ACC112 (cell line): Measurements from ENCODE around the gene TXNL4A.

ENCODE experiments used
- H2AFZ ChIP-seq: fragments of 200-600 bp; sonication (generic); one replicate; pipeline ENCODE4 v1.6.0; 2017; ENCODE audit warnings: antibody characterized with exemption, low read length; ENCODE audit not compliant: unreplicated experiment
- H3K27ac ChIP-seq: fragments of 200-600 bp; sonication (generic); 2 replicates; pipeline ENCODE4 v1.5.1; 2014; ENCODE audit warnings: low read depth, mild to moderate bottlenecking, antibody characterized with exemption, low read length, moderate library complexity
- H3K27me3 ChIP-seq: fragments of 200-600 bp; sonication (generic); 2 replicates; pipeline ENCODE4 v1.6.1; 2014; ENCODE audit warnings: mild to moderate bottlenecking, antibody characterized with exemption, low read length, moderate library complexity, mixed read lengths; ENCODE audit not compliant: insufficient read depth
- H3K36me3 ChIP-seq: fragments of 200-600 bp; sonication (generic); 2 replicates; pipeline ENCODE4 v1.6.1; 2016; ENCODE audit warnings: mild to moderate bottlenecking, antibody characterized with exemption, low read length, moderate library complexity, mixed read lengths; ENCODE audit not compliant: insufficient read depth
- H3K4me1 ChIP-seq: fragments of 200-600 bp; sonication (generic); one replicate; pipeline ENCODE4 v1.6.1; 2016; ENCODE audit warnings: low read length, mixed read lengths; ENCODE audit not compliant: insufficient read depth, unreplicated experiment, control insufficient read depth
- H3K4me3 ChIP-seq: fragments of 200-600 bp; sonication (generic); 2 replicates; pipeline ENCODE4 v1.5.1; 2014; ENCODE audit warnings: mild to moderate bottlenecking, low read depth, low read length
- H3K79me2 ChIP-seq: fragments of 200-600 bp; sonication (generic); one replicate; pipeline ENCODE4 v1.6.0; 2016; ENCODE audit warnings: low read length; ENCODE audit not compliant: control insufficient read depth, unreplicated experiment, insufficient read depth

The TXNL4A gene

GRCh38 chr18:79975985-79976680 lies 12.2 kb downstream of the TXNL4A start:
- Histone ChIP-seq H3K4me1 (no peaks in the 10 kb centered on the region), H3K27me3 (no peaks in the 10 kb centered on the region), H2AFZ (no peak overlapping the region), H3K4me3 (no peak overlapping the region), H3K36me3 (peaks cover 20% of the 10 kb centered on the region), H3K79me2 (peaks cover 73% of the 10 kb centered on the region), H3K27ac (no peak overlapping the region)

GRCh38 chr18:79975043-79975442 lies 13.3 kb downstream of the TXNL4A start:
- Histone ChIP-seq H2AFZ (no peak overlapping the region), H3K36me3 (peaks cover 23% of the 10 kb centered on the region), H3K27me3 (no peaks in the 10 kb centered on the region), H3K27ac (no peak overlapping the region), H3K4me1 (no peaks in the 10 kb centered on the region), H3K4me3 (no peak overlapping the region), H3K79me2 (peaks cover 62% of the 10 kb centered on the region)

- H3K4me1 ChIP-seq = no peaks in the 10 kb centered on the region
- H3K4me3 ChIP-seq = no peak overlapping the region
- no peak overlapping the region for H2AFZ ChIP-seq
- H3K27me3 ChIP-seq = no peaks in the 10 kb centered on the region
- H3K27ac ChIP-seq = no peak overlapping the region
- peaks cover 20% of the 10 kb centered on the region for H3K36me3 ChIP-seq
- peaks cover 53% of the 10 kb centered on the region for H3K79me2 ChIP-seq
These were observed 14.2 kb downstream of the TXNL4A start for GRCh38 chr18:79974025-79974654.

- Histone ChIP-seq H3K36me3 (peaks cover 19% of the 10 kb centered on the region), H3K4me3 (no peak overlapping the region), H3K4me1 (no peaks in the 10 kb centered on the region), H2AFZ (no peak overlapping the region), H3K27me3 (no peaks in the 10 kb centered on the region), H3K27ac (no peak overlapping the region), H3K79me2 (peaks cover 48% of the 10 kb centered on the region)
These were observed 14.8 kb downstream of the TXNL4A start for GRCh38 chr18:79973517-79973916.

GRCh38 chr18:79972720-79973119 lies 15.6 kb downstream of the TXNL4A start:
- no peaks in the 10 kb centered on the region for H3K4me1 ChIP-seq
- H3K79me2 ChIP-seq = peaks cover 40% of the 10 kb centered on the region
- H3K36me3 ChIP-seq = peaks cover 19% of the 10 kb centered on the region
- H3K4me3 ChIP-seq = no peak overlapping the region
- no peak overlapping the region for H3K27ac ChIP-seq
- H2AFZ ChIP-seq = no peak overlapping the region
- no peaks in the 10 kb centered on the region for H3K27me3 ChIP-seq

- no peak overlapping the region for H3K27ac ChIP-seq
- no peaks in the 10 kb centered on the region for H3K4me1 ChIP-seq
- H3K4me3 ChIP-seq = no peak overlapping the region
- peaks cover 19% of the 10 kb centered on the region for H3K36me3 ChIP-seq
- no peaks in the 10 kb centered on the region for H3K27me3 ChIP-seq
- peaks cover 32% of the 10 kb centered on the region for H3K79me2 ChIP-seq
- H2AFZ ChIP-seq = no peak overlapping the region
These were observed 16.4 kb downstream of the TXNL4A start for GRCh38 chr18:79971986-79972385.

- no peak overlapping the region for H3K27ac ChIP-seq
- no peak overlapping the region for H2AFZ ChIP-seq
- no peaks in the 10 kb centered on the region for H3K27me3 ChIP-seq
- peaks cover 19% of the 10 kb centered on the region for H3K36me3 ChIP-seq
- no peaks in the 10 kb centered on the region for H3K4me1 ChIP-seq
- peaks cover 28% of the 10 kb centered on the region for H3K79me2 ChIP-seq
- no peak overlapping the region for H3K4me3 ChIP-seq
These were observed 17.0 kb downstream of the TXNL4A start for GRCh38 chr18:79971211-79971952.

- no peaks in the 10 kb centered on the region for H3K27me3 ChIP-seq
- H2AFZ ChIP-seq = no peak overlapping the region
- H3K27ac ChIP-seq = no peak overlapping the region
- no peaks in the 10 kb centered on the region for H3K4me1 ChIP-seq
- peaks cover 20% of the 10 kb centered on the region for H3K79me2 ChIP-seq
- no peak overlapping the region for H3K4me3 ChIP-seq
- H3K36me3 ChIP-seq = peaks cover 19% of the 10 kb centered on the region
These were observed 17.8 kb downstream of the TXNL4A start for GRCh38 chr18:79970419-79971133.

GRCh38 chr18:79965119-79965902 lies 23.1 kb downstream of the TXNL4A start:
- H3K4me3 ChIP-seq = peak overlapping the region; percentile 78
- peak overlapping the region; percentile 19; the same call in 1 of the 2 replicates for H3K27ac ChIP-seq
- H3K79me2 ChIP-seq = no peaks in the 10 kb centered on the region
- H3K27me3 ChIP-seq = no peaks in the 10 kb centered on the region
- H3K4me1 ChIP-seq = peaks cover 16% of the 10 kb centered on the region
- H2AFZ ChIP-seq = no peak overlapping the region
- H3K36me3 ChIP-seq = no peaks in the 10 kb centered on the region
